BE2C (cell line): ENCODE data around the gene PPP1R3C.

ENCODE experiments used
- DNase-seq: peaks from one replicate; pipeline ENCODE4 v3.0.0-alpha.2; 2020
- H3K27me3 ChIP-seq: fragments of 250-450 bp; sonication (Bioruptor Pico); 2 replicates; pipeline ENCODE4 v1.5.1; 2020; ENCODE audit warnings: mild to moderate bottlenecking
- H3K36me3 ChIP-seq: fragments of 250-450 bp; sonication (Bioruptor Pico); 2 replicates; pipeline ENCODE4 v1.5.1; 2020; ENCODE audit warnings: mild to moderate bottlenecking
- H3K4me1 ChIP-seq: fragments of 250-450 bp; sonication (Bioruptor Pico); 2 replicates; pipeline ENCODE4 v1.5.1; 2020
- H3K4me3 ChIP-seq: 2 replicates; pipeline ENCODE4 v1.5.1; 2011; ENCODE audit warnings: low read depth, low read length
- H3K9me3 ChIP-seq: fragments of 250-450 bp; sonication (Bioruptor Pico); 2 replicates; pipeline ENCODE4 v1.5.1; 2020
- TF ChIP-seq, protein P1 (sequence below): IDR thresholded peaks from 2 replicates; pipeline ENCODE4 v1.5.1; 2012; ENCODE audit warnings: mild to moderate bottlenecking, low read depth, low read length

Gene PPP1R3C

DNA sequence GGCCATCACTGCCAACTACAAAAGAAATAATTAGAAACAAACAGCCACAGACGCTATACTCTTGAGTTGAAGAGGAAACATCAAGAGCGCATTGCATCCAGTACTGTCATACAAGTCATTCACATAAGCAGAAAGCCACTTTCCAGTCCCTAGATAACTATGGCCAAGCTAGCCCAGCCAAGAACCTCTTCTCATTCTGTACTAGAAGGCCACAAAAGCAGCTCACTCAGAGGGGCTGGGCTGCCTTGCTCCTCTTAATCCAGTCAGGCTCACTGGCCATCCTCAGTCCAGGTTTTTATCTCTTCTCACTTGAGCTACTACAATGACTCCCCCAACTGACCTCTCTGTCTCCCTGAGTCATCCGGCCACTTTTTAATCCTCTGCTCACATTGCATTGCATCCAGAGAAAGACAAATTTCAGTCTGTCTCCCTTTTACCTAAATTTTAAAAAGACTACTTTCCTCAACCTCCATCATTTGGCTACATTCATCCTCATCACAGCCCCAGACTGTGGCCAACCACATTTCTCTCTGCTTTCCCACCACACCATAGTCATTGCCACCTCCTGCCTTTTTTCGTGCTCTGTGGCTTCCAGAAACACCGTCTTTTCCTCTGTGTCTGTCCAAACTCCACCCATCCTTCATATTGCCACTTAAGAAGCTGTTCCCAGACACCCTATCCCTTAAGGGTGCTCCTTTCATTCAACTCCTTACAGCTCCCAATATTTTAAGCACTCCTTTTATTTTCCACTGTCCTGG lies 25.0 kb downstream of the PPP1R3C start:
- DNase-seq: no peak
- TF ChIP-seq, protein P1, sequence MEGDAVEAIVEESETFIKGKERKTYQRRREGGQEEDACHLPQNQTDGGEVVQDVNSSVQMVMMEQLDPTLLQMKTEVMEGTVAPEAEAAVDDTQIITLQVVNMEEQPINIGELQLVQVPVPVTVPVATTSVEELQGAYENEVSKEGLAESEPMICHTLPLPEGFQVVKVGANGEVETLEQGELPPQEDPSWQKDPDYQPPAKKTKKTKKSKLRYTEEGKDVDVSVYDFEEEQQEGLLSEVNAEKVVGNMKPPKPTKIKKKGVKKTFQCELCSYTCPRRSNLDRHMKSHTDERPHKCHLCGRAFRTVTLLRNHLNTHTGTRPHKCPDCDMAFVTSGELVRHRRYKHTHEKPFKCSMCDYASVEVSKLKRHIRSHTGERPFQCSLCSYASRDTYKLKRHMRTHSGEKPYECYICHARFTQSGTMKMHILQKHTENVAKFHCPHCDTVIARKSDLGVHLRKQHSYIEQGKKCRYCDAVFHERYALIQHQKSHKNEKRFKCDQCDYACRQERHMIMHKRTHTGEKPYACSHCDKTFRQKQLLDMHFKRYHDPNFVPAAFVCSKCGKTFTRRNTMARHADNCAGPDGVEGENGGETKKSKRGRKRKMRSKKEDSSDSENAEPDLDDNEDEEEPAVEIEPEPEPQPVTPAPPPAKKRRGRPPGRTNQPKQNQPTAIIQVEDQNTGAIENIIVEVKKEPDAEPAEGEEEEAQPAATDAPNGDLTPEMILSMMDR: no peak
- H3K36me3 ChIP-seq: no peaks in the 10 kb centered on the region
- no peaks in the 10 kb centered on the region for H3K9me3 ChIP-seq
- H3K27me3 ChIP-seq: no peaks in the 10 kb centered on the region
- peaks cover 8% of the 10 kb centered on the region; the same call in 1 of the 2 replicates for H3K4me1 ChIP-seq
- no peak overlapping the region for H3K4me3 ChIP-seq

DNA sequence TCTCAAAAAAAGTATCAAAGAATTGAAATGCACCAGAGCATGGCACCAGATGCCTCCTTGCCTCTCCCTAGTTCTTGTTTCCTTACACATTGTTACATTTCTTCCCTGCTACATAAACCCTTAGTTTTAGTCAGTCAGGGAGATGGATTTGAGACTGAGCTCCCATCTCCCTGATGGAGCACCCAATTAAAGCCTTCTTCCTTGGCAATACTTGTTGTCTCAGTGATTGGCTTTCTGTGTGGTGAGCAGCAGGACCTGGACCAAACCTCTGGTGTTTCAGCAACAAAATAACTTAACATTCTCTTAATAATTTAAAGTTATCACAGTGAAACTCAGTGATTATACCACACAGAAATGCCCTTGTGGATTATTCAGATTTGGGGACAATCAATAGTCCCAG lies 26.9 kb downstream of the PPP1R3C start:
- Histone ChIP-seq H3K9me3 (no peaks in the 10 kb centered on the region), H3K36me3 (no peaks in the 10 kb centered on the region), H3K4me3 (no peak overlapping the region), H3K4me1 (peaks cover 8% of the 10 kb centered on the region; the same call in 1 of the 2 replicates), H3K27me3 (no peaks in the 10 kb centered on the region)
- TF ChIP-seq, protein P1: no peak
- DNase-seq: no peak

- TF ChIP-seq, protein P1: 0 out of 2 replicates have a peak, but pooled peaks have one; percentile 10
- Histone ChIP-seq H3K36me3 (no peaks in the 10 kb centered on the region), H3K27me3 (no peaks in the 10 kb centered on the region), H3K4me1 (peaks cover 11% of the 10 kb centered on the region; the same call in 1 of the 2 replicates), H3K9me3 (no peaks in the 10 kb centered on the region), H3K4me3 (no peak overlapping the region)
- no peak for DNase-seq
These were observed 28.0 kb downstream of the PPP1R3C start for GRCh38 chr10:91604553-91605534.

GRCh38 chr10:91603931-91604331 lies 28.9 kb downstream of the PPP1R3C start:
- H3K4me3 ChIP-seq: no peak overlapping the region
- DNase-seq: no peak
- H3K4me1 ChIP-seq: peaks cover 11% of the 10 kb centered on the region; the same call in 1 of the 2 replicates
- no peaks in the 10 kb centered on the region for H3K36me3 ChIP-seq
- H3K27me3 ChIP-seq: no peaks in the 10 kb centered on the region
- TF ChIP-seq, protein P1: no peak
- H3K9me3 ChIP-seq: no peaks in the 10 kb centered on the region

GRCh38 chr10:91602868-91603568 lies 29.9 kb downstream of the PPP1R3C start:
- H3K36me3 ChIP-seq: no peaks in the 10 kb centered on the region
- H3K27me3 ChIP-seq: no peaks in the 10 kb centered on the region
- H3K4me3 ChIP-seq: no peak overlapping the region
- no peaks in the 10 kb centered on the region for H3K9me3 ChIP-seq
- TF ChIP-seq, protein P1: no peak
- DNase-seq: no peak
- H3K4me1 ChIP-seq: peaks cover 12% of the 10 kb centered on the region
